ENCODE measurements around the gene PIM2.

Gene PIM2

DNA sequence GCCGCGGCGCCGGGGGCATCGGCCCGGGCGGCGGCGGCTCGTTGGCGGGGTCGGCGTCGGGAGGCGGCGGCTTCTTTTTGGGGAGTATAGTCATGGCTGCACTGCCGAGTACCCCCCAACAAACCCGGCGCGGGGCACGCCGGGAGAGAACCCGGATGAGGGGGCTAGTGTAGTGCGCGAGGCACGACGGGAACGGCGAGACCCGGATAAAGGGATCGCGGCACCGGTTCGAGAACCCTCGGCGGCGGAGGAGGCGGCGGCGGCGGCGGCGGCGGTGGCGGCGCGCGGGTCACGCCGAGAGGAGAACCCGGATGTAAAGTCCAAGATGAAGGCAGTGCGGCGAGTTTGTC, 38.6 kb upstream of the PIM2 start, which contains the start of gene OTUD5:
Gene OTUD5, minus strand, starts transcription at position 131 of the 350 bp plus-strand sequence. Its CDS starts 37 bp downstream, at position 94.
- H3K79me1 ChIP-seq (ENCODE audit: low read length), result peaks cover 11% of the 10 kb centered on the region
- H3K4me2 ChIP-seq (ENCODE audit: low read length), result peak within 1 kb of the TSS; percentile 94
- peak within 1 kb of the TSS; percentile 90 for H2BK5ac ChIP-seq (ENCODE audit: low read depth, low read length, poor library complexity)
- peak within 1 kb of the TSS; percentile 71 for H2BK120ac ChIP-seq (ENCODE audit: insufficient read depth, low read length, poor library complexity)
- H4K91ac ChIP-seq (ENCODE audit: low read depth, low read length), result peak within 1 kb of the TSS; percentile 88
- no peaks in the 10 kb centered on the region for H3K9me3 ChIP-seq (ENCODE audit: insufficient read depth, low read depth, low read length)
- H3K23ac ChIP-seq (ENCODE audit: low read length), result no peak within 1 kb of the TSS
- H3K9ac ChIP-seq (ENCODE audit: low read length), result peak within 1 kb of the TSS; percentile 88
- H2AK5ac ChIP-seq (ENCODE audit: low read length), result peak within 1 kb of the TSS; percentile 86
- H2AFZ ChIP-seq (ENCODE audit: insufficient read depth, low read length, poor library complexity), result peak within 1 kb of the TSS; percentile 86
- peak within 1 kb of the TSS; percentile 96 for H3K4ac ChIP-seq (ENCODE audit: low read depth, low read length)
- peak within 1 kb of the TSS; percentile 88 for H3K18ac ChIP-seq (ENCODE audit: low read length)
- H4K8ac ChIP-seq (ENCODE audit: low read depth, low read length), result peak within 1 kb of the TSS; percentile 96
- peak within 1 kb of the TSS; percentile 98 for H3K27ac ChIP-seq (ENCODE audit: low read depth, low read length)
- H3K79me2 ChIP-seq (ENCODE audit: control insufficient read depth, insufficient read depth, low read length, poor library complexity), result peaks cover 10% of the 10 kb centered on the region
- peak within 1 kb of the TSS; percentile 86 for H4K12ac ChIP-seq (ENCODE audit: low read depth, low read length)
- peak within 1 kb of the TSS; percentile 83 for H3K14ac ChIP-seq (ENCODE audit: low read length)
- peak within 1 kb of the TSS; percentile 93 for H3K4me3 ChIP-seq (ENCODE audit: low read depth, low read length)
- no peaks in the 10 kb centered on the region for H3K27me3 ChIP-seq (ENCODE audit: insufficient read depth, low read length)
- no peak within 1 kb of the TSS for H2BK12ac ChIP-seq (ENCODE audit: low read length)
- no peak for DNase-seq
- peaks cover 0 to 8% of the 10 kb centered on the region in 2 experiments for H3K4me1 ChIP-seq (ENCODE audit: control insufficient read depth in 1 of 2, insufficient read depth in 2 of 2, low read length in 2 of 2)
- no CpG with 5 or more reads among the region's 53 CpGs for WGBS (ENCODE audit: extremely low coverage, insufficient coverage, insufficient read length)
- H3K36me3 ChIP-seq (ENCODE audit: control insufficient read depth in 1 of 2, insufficient read depth in 2 of 2, low read length in 2 of 2), result peaks cover 7 to 20% of the 10 kb centered on the region in 2 experiments

- Histone ChIP-seq H2BK5ac (ENCODE audit: low read depth, low read length, poor library complexity) (peak overlapping the region; percentile 27), H4K12ac (ENCODE audit: low read depth, low read length) (peak overlapping the region; percentile 86), H2AK5ac (ENCODE audit: low read length) (peak overlapping the region; percentile 86), H3K14ac (ENCODE audit: low read length) (peak overlapping the region; percentile 74), H3K27ac (ENCODE audit: low read depth, low read length) (peak overlapping the region; percentile 83), H3K79me2 (ENCODE audit: control insufficient read depth, insufficient read depth, low read length, poor library complexity) (peaks cover 10% of the 10 kb centered on the region), H3K27me3 (ENCODE audit: insufficient read depth, low read length) (no peaks in the 10 kb centered on the region), H3K9ac (ENCODE audit: low read length) (peak overlapping the region; percentile 88), H3K9me3 (ENCODE audit: insufficient read depth, low read depth, low read length) (no peaks in the 10 kb centered on the region), H4K8ac (ENCODE audit: low read depth, low read length) (peak overlapping the region; percentile 54), H3K18ac (ENCODE audit: low read length) (peak overlapping the region; percentile 51), H3K4me2 (ENCODE audit: low read length) (peak overlapping the region; percentile 94), H3K79me1 (ENCODE audit: low read length) (peaks cover 11% of the 10 kb centered on the region), H3K4me3 (ENCODE audit: low read depth, low read length) (peak overlapping the region; percentile 93), H2AFZ (ENCODE audit: insufficient read depth, low read length, poor library complexity) (peak overlapping the region; percentile 52), H3K23ac (ENCODE audit: low read length) (no peak overlapping the region), H2BK120ac (ENCODE audit: insufficient read depth, low read length, poor library complexity) (peak overlapping the region; percentile 52), H2BK12ac (ENCODE audit: low read length) (no peak overlapping the region), H3K4me1 (ENCODE audit: control insufficient read depth in 1 of 2, insufficient read depth in 2 of 2, low read length in 2 of 2) (peaks cover 0 to 7% of the 10 kb centered on the region in 2 experiments), H3K36me3 (ENCODE audit: control insufficient read depth in 1 of 2, insufficient read depth in 2 of 2, low read length in 2 of 2) (peaks cover 7 to 20% of the 10 kb centered on the region in 2 experiments), H3K4ac (ENCODE audit: low read depth, low read length) (peak overlapping the region; percentile 96), H4K91ac (ENCODE audit: low read depth, low read length) (peak overlapping the region; percentile 53)
- WGBS (ENCODE audit: extremely low coverage, insufficient coverage, insufficient read length), result no CpG with 5 or more reads among the region's 61 CpGs
- peak in 1 of 2 donors; percentile 17 for DNase-seq
Observed at GRCh38 chrX:48956728-48957414, 38.0 kb upstream of the PIM2 start.

GRCh38 chrX:48948589-48948988, 29.8 kb upstream of the PIM2 start:
- H3K9me3 ChIP-seq (ENCODE audit: insufficient read depth, low read depth, low read length), result no peaks in the 10 kb centered on the region
- H4K12ac ChIP-seq (ENCODE audit: low read depth, low read length), result no peak overlapping the region
- no peak overlapping the region for H3K18ac ChIP-seq (ENCODE audit: low read length)
- H3K14ac ChIP-seq (ENCODE audit: low read length), result no peak overlapping the region
- no peak overlapping the region for H2BK12ac ChIP-seq (ENCODE audit: low read length)
- no peak overlapping the region for H4K91ac ChIP-seq (ENCODE audit: low read depth, low read length)
- no peak overlapping the region for H2BK120ac ChIP-seq (ENCODE audit: insufficient read depth, low read length, poor library complexity)
- no peak overlapping the region for H3K27ac ChIP-seq (ENCODE audit: low read depth, low read length)
- no peaks in the 10 kb centered on the region for H3K27me3 ChIP-seq (ENCODE audit: insufficient read depth, low read length)
- H3K4me3 ChIP-seq (ENCODE audit: low read depth, low read length), result no peak overlapping the region
- H3K23ac ChIP-seq (ENCODE audit: low read length), result no peak overlapping the region
- no peak overlapping the region for H3K4me2 ChIP-seq (ENCODE audit: low read length)
- no peaks in the 10 kb centered on the region for H3K79me1 ChIP-seq (ENCODE audit: low read length)
- no peak overlapping the region for H2AK5ac ChIP-seq (ENCODE audit: low read length)
- no peak overlapping the region for H2BK5ac ChIP-seq (ENCODE audit: low read depth, low read length, poor library complexity)
- no peak overlapping the region for H3K9ac ChIP-seq (ENCODE audit: low read length)
- no CpG with 5 or more reads among the region's 1 CpG for WGBS (ENCODE audit: extremely low coverage, insufficient coverage, insufficient read length)
- no peak overlapping the region for H4K8ac ChIP-seq (ENCODE audit: low read depth, low read length)
- H3K79me2 ChIP-seq (ENCODE audit: control insufficient read depth, insufficient read depth, low read length, poor library complexity), result peaks cover 3% of the 10 kb centered on the region
- H3K36me3 ChIP-seq (ENCODE audit: control insufficient read depth in 1 of 2, insufficient read depth in 2 of 2, low read length in 2 of 2), result peaks cover 7 to 13% of the 10 kb centered on the region in 2 experiments
- H2AFZ ChIP-seq (ENCODE audit: insufficient read depth, low read length, poor library complexity), result no peak overlapping the region
- DNase-seq, result no peak
- no peaks in the 10 kb centered on the region for H3K4me1 ChIP-seq (ENCODE audit: control insufficient read depth in 1 of 2, insufficient read depth in 2 of 2, low read length in 2 of 2)
- no peak overlapping the region for H3K4ac ChIP-seq (ENCODE audit: low read depth, low read length)

GRCh38 chrX:48945517-48946348, 26.9 kb upstream of the PIM2 start:
- no peaks in the 10 kb centered on the region for H3K27me3 ChIP-seq (ENCODE audit: insufficient read depth, low read length)
- no peak overlapping the region for H2BK12ac ChIP-seq (ENCODE audit: low read length)
- no peak overlapping the region for H3K23ac ChIP-seq (ENCODE audit: low read length)
- H3K79me2 ChIP-seq (ENCODE audit: control insufficient read depth, insufficient read depth, low read length, poor library complexity), result no peaks in the 10 kb centered on the region
- no peak overlapping the region for H4K8ac ChIP-seq (ENCODE audit: low read depth, low read length)
- no peak overlapping the region for H3K18ac ChIP-seq (ENCODE audit: low read length)
- H3K4ac ChIP-seq (ENCODE audit: low read depth, low read length), result no peak overlapping the region
- H3K79me1 ChIP-seq (ENCODE audit: low read length), result no peaks in the 10 kb centered on the region
- no peak overlapping the region for H3K9ac ChIP-seq (ENCODE audit: low read length)
- WGBS (ENCODE audit: extremely low coverage, insufficient coverage, insufficient read length), result no CpG with 5 or more reads among the region's 8 CpGs
- no peak overlapping the region for H2BK120ac ChIP-seq (ENCODE audit: insufficient read depth, low read length, poor library complexity)
- no peak overlapping the region for H3K4me3 ChIP-seq (ENCODE audit: low read depth, low read length)
- H3K36me3 ChIP-seq (ENCODE audit: control insufficient read depth in 1 of 2, insufficient read depth in 2 of 2, low read length in 2 of 2), result peaks cover 18 to 22% of the 10 kb centered on the region in 2 experiments
- H3K27ac ChIP-seq (ENCODE audit: low read depth, low read length), result no peak overlapping the region
- no peak overlapping the region for H4K12ac ChIP-seq (ENCODE audit: low read depth, low read length)
- no peak overlapping the region for H2BK5ac ChIP-seq (ENCODE audit: low read depth, low read length, poor library complexity)
- no peak overlapping the region for H3K14ac ChIP-seq (ENCODE audit: low read length)
- peaks cover 0 to under 1% of the 10 kb centered on the region in 2 experiments for H3K4me1 ChIP-seq (ENCODE audit: control insufficient read depth in 1 of 2, insufficient read depth in 2 of 2, low read length in 2 of 2)
- H4K91ac ChIP-seq (ENCODE audit: low read depth, low read length), result no peak overlapping the region
- DNase-seq, result peak; percentile 23 to 51
- H2AK5ac ChIP-seq (ENCODE audit: low read length), result no peak overlapping the region
- no peak overlapping the region for H3K4me2 ChIP-seq (ENCODE audit: low read length)
- H2AFZ ChIP-seq (ENCODE audit: insufficient read depth, low read length, poor library complexity), result no peak overlapping the region
- H3K9me3 ChIP-seq (ENCODE audit: insufficient read depth, low read depth, low read length), result no peaks in the 10 kb centered on the region

Measured in trophoblast cell (in vitro differentiated cells and primary cell).